Left ventricle myocardium inferior (tissue), 1 donor: Measurements from ENCODE around the gene EXOG. TPM values are rescaled to one million over a fixed set of nuclear protein-coding genes. Genes with fewer than 3 reads are reported as not detected.
A peak's percentile ranks its signal among the peaks of the same experiment; 100 is the strongest.

Experiments used
- DNase-seq: peaks from one replicate; pipeline ENCODE4 v3.0.0-alpha.2; 2020
- H3K27ac ChIP-seq: fragments of 200-600 bp; replicated peaks from 2 replicates; pipeline ENCODE4 v1.8.0; 2021
- H3K27me3 ChIP-seq: fragments of 200-600 bp; 2 replicates; pipeline ENCODE4 v1.8.0; 2021; ENCODE audit warnings: low read depth
- H3K36me3 ChIP-seq: fragments of 200-600 bp; 2 replicates; pipeline ENCODE4 v1.8.0; 2021
- H3K4me1 ChIP-seq: fragments of 200-600 bp; 2 replicates; pipeline ENCODE4 v1.8.0; 2021
- H3K4me3 ChIP-seq: fragments of 200-600 bp; 2 replicates; pipeline ENCODE4 v1.8.0; 2021; ENCODE audit warnings: mild to moderate bottlenecking, moderate library complexity
- H3K9me3 ChIP-seq: fragments of 200-600 bp; replicated peaks from 2 replicates; pipeline ENCODE4 v1.8.0; 2021
- CTCF ChIP-seq: fragments of 200-600 bp; IDR thresholded peaks from 2 replicates; pipeline ENCODE4 v1.8.0; 2021; ENCODE audit warnings: antibody characterized with exemption, mild to moderate bottlenecking, borderline replicate concordance
- intact Hi-C: fragments of 100-400 bp; cut with micrococcal nuclease; formaldehyde crosslinking; loops from one replicate; pipeline ENCODE4 v1.11.0; 2022
- total RNA-seq: library from RNA; stranded (reverse); fragmentation: NEBNext Ultra II Directional; extraction: Animal tissue kit (Norgen Biotek cat#: 25700); gene quantifications from one replicate; pipeline ENCODE4 v1.2.1, GENCODE V29; 2021
- donor health status: DM: no; HTN: yes; CAD: no; lungs with severe emphysema.

Gene EXOG
- total RNA-seq, 1 donor from 2014 or later = 27.9 TPM

- DNase-seq = no peak
- Histone ChIP-seq H3K9me3 (peaks cover 4% of the 10 kb centered on the region), H3K4me1 (no peaks in the 10 kb centered on the region), H3K4me3 (no peak overlapping the region), H3K27me3 (no peaks in the 10 kb centered on the region), H3K36me3 (peaks cover 97% of the 10 kb centered on the region), H3K27ac (peak overlapping the region; percentile 4)
- no peak for TF ChIP-seq CTCF
- intact Hi-C loops = no loop called here
Observed at GRCh38 chr3:38511546-38511945, 15.4 kb downstream of the EXOG start.

- intact Hi-C loops = no loop called here
- TF ChIP-seq CTCF = no peak
Observed at GRCh38 chr3:38515367-38515766, 19.2 kb downstream of the EXOG start.

GRCh38 chr3:38516669-38517068 is 20.5 kb downstream of the EXOG start:
- TF ChIP-seq CTCF = no peak
- H3K27ac ChIP-seq = no peak overlapping the region
- peaks cover 27% of the 10 kb centered on the region for H3K4me1 ChIP-seq
- H3K4me3 ChIP-seq = no peak overlapping the region
- peaks cover 60% of the 10 kb centered on the region for H3K36me3 ChIP-seq
- no peak for DNase-seq
- peaks cover 12% of the 10 kb centered on the region for H3K9me3 ChIP-seq
- intact Hi-C loops = no loop called here
- H3K27me3 ChIP-seq = no peaks in the 10 kb centered on the region

More at GRCh38 chr3:38515367-38515766, 19.2 kb downstream of the EXOG start:
- peaks cover 12% of the 10 kb centered on the region for H3K9me3 ChIP-seq
- no peak overlapping the region for H3K27ac ChIP-seq
- no peak overlapping the region for H3K4me3 ChIP-seq
- peaks cover 14% of the 10 kb centered on the region for H3K4me1 ChIP-seq
- H3K36me3 ChIP-seq = peaks cover 72% of the 10 kb centered on the region
- no peak for DNase-seq
- no peaks in the 10 kb centered on the region for H3K27me3 ChIP-seq

- H3K4me3 ChIP-seq = no peak overlapping the region
- peaks cover 44% of the 10 kb centered on the region for H3K4me1 ChIP-seq
- peaks cover 12% of the 10 kb centered on the region for H3K9me3 ChIP-seq
- intact Hi-C loops = no loop called here
- H3K27me3 ChIP-seq = no peaks in the 10 kb centered on the region
- no peak for DNase-seq
- no peak for TF ChIP-seq CTCF
- peaks cover 53% of the 10 kb centered on the region for H3K36me3 ChIP-seq
- H3K27ac ChIP-seq = peak overlapping the region; percentile 78
Observed at GRCh38 chr3:38519000-38519399, 22.9 kb downstream of the EXOG start.

- Histone ChIP-seq H3K27me3 (no peaks in the 10 kb centered on the region), H3K4me1 (peaks cover 44% of the 10 kb centered on the region), H3K4me3 (peak overlapping the region; percentile 24), H3K9me3 (peaks cover 12% of the 10 kb centered on the region), H3K27ac (peak overlapping the region; percentile 78), H3K36me3 (peaks cover 53% of the 10 kb centered on the region)
- TF ChIP-seq CTCF = no peak
- intact Hi-C loops = loop anchor here (10.0 kb wide), 1 partner anchor 325 kb away; no protein-coding TSS in a partner anchor
- DNase-seq = no peak
Observed at GRCh38 chr3:38519651-38520050, 23.5 kb downstream of the EXOG start.
